Tibial nerve (tissue), 3 donors: ENCODE measurements around the gene SPDL1.

Experiments
- CTCF ChIP-seq, 5 experiments: fragments of 200-600 bp in 3 of 5; fragments of 450-650 bp in 2 of 5; sonication (generic) in 3 of 5; IDR thresholded peaks; one replicate each; pipeline ENCODE4 v1.5.1; 2016 to 2019; ENCODE audit warnings: antibody characterized with exemption in 5 of 5, mild to moderate bottlenecking in 3 of 5, moderate library complexity in 2 of 5
- POLR2A ChIP-seq, 2 donors: fragments of 450-650 bp; IDR thresholded peaks; one replicate each; pipeline ENCODE4 v1.6.1; 2017; ENCODE audit warnings: antibody characterized with exemption in 2 of 2, mild to moderate bottlenecking in 2 of 2, moderate library complexity in 2 of 2

GRCh38 chr5:169648725-169649310 lies 65.2 kb downstream of the SPDL1 start:
- TF ChIP-seq CTCF (IDR thresholded peaks at IDR 0.05): no peak
- TF ChIP-seq POLR2A (IDR thresholded peaks at IDR 0.05): no peak
